DMS 273 (cell line): Measurements from ENCODE around the gene RDH8.

Experiments used
- DNase-seq: peaks from one replicate; lab custom pipeline; 2025; ENCODE audit not compliant: unreplicated experiment; lab: John Stamatoyannopoulos, UW

Gene RDH8

GRCh38 chr19:10013316-10013715, at the start of gene RDH8:
TSS of gene RDH8 (plus strand) at chr19:10013483. CDS start at chr19:10013498, 15 bp downstream.
- DNase-seq, result no peak

- DNase-seq, result no peak
Measured at GRCh38 chr19:9966024-9966423, 47.3 kb upstream of the RDH8 start.

- no peak for DNase-seq
Measured at GRCh38 chr19:9966448-9966847, 46.8 kb upstream of the RDH8 start.

- DNase-seq, result no peak
Measured at GRCh38 chr19:9967326-9967725, 46.0 kb upstream of the RDH8 start.

- DNase-seq, result no peak
Measured at GRCh38 chr19:9968820-9969687, 44.2 kb upstream of the RDH8 start.

GRCh38 chr19:9969688-9969975, 43.7 kb upstream of the RDH8 start:
- no peak for DNase-seq

- no peak for DNase-seq
Measured at GRCh38 chr19:9970481-9970880, 42.8 kb upstream of the RDH8 start.

- DNase-seq, result peak; percentile 32
Measured at GRCh38 chr19:9971166-9971897, 42.0 kb upstream of the RDH8 start.

GRCh38 chr19:9972103-9972502, 41.2 kb upstream of the RDH8 start:
- DNase-seq, result no peak

GRCh38 chr19:9981406-9982260, 31.6 kb upstream of the RDH8 start:
- DNase-seq, result no peak

- DNase-seq, result no peak
Measured at GRCh38 chr19:9986787-9987281, 26.4 kb upstream of the RDH8 start.

- DNase-seq, result no peak
Measured at GRCh38 chr19:9989504-9989903, 23.8 kb upstream of the RDH8 start.

- no peak for DNase-seq
Measured at GRCh38 chr19:9991425-9992191, 21.7 kb upstream of the RDH8 start.

GRCh38 chr19:9995084-9995483, 18.2 kb upstream of the RDH8 start:
- DNase-seq, result no peak

- no peak for DNase-seq
Measured at GRCh38 chr19:9995999-9996398, 17.3 kb upstream of the RDH8 start.

GRCh38 chr19:9996541-9996940, 16.7 kb upstream of the RDH8 start:
- DNase-seq, result no peak

GRCh38 chr19:10000171-10000826, 13.0 kb upstream of the RDH8 start:
- peak; percentile 84 for DNase-seq

GRCh38 chr19:10001899-10002298, 11.4 kb upstream of the RDH8 start:
- DNase-seq, result peak; percentile 22

- no peak for DNase-seq
Measured at GRCh38 chr19:10003271-10003670, 10.0 kb upstream of the RDH8 start.

- no peak for DNase-seq
Measured at GRCh38 chr19:10004617-10005016, 8.7 kb upstream of the RDH8 start.
